ENCODE data around the gene SLC37A1.

Gene SLC37A1

GRCh38 chr21:42509244-42509643 lies 4.4 kb upstream of the SLC37A1 start:
- DNase-seq: no peak

GRCh38 chr21:42512346-42513034 lies 1.2 kb upstream of the SLC37A1 start:
- DNase-seq: no peak

- peak; percentile 48 for DNase-seq
Observed at GRCh38 chr21:42513985-42514882, 582 bp downstream of the SLC37A1 start.

GRCh38 chr21:42514883-42515228 lies 1.2 kb downstream of the SLC37A1 start:
- no peak for DNase-seq

- DNase-seq: no peak
Observed at GRCh38 chr21:42515708-42516502, 2.3 kb downstream of the SLC37A1 start.

- no peak for DNase-seq
Observed at GRCh38 chr21:42518215-42518614, 4.6 kb downstream of the SLC37A1 start.

- no peak for DNase-seq
Observed at GRCh38 chr21:42518626-42519025, 5.0 kb downstream of the SLC37A1 start.

GRCh38 chr21:42520628-42521253 lies 7.1 kb downstream of the SLC37A1 start:
- no peak for DNase-seq

GRCh38 chr21:42521384-42521783 lies 7.7 kb downstream of the SLC37A1 start:
- no peak for DNase-seq

GRCh38 chr21:42521805-42522204 lies 8.2 kb downstream of the SLC37A1 start:
- no peak for DNase-seq

GRCh38 chr21:42522271-42522670 lies 8.6 kb downstream of the SLC37A1 start:
- no peak for DNase-seq

- no peak for DNase-seq
Observed at GRCh38 chr21:42522771-42523170, 9.1 kb downstream of the SLC37A1 start.

GRCh38 chr21:42523211-42523610 lies 9.6 kb downstream of the SLC37A1 start:
- no peak for DNase-seq

- DNase-seq: no peak
Observed at GRCh38 chr21:42523941-42524340, 10.3 kb downstream of the SLC37A1 start.

- peak; percentile 74 for DNase-seq
Observed at GRCh38 chr21:42524341-42525028, 10.8 kb downstream of the SLC37A1 start.

GRCh38 chr21:42525029-42525581 lies 11.5 kb downstream of the SLC37A1 start:
- no peak for DNase-seq

GRCh38 chr21:42525676-42526378 lies 12.2 kb downstream of the SLC37A1 start:
- DNase-seq: no peak

- no peak for DNase-seq
Observed at GRCh38 chr21:42526379-42526727, 12.7 kb downstream of the SLC37A1 start.

GRCh38 chr21:42527127-42527488 lies 13.5 kb downstream of the SLC37A1 start:
- DNase-seq: no peak

GRCh38 chr21:42527489-42528158 lies 14.0 kb downstream of the SLC37A1 start:
- DNase-seq: no peak

- DNase-seq: no peak
Observed at GRCh38 chr21:42530167-42530518, 16.5 kb downstream of the SLC37A1 start.
